Adrenal gland (tissue), 12 donors: ENCODE results near the gene EYS. TPM values are rescaled to one million over a fixed set of nuclear protein-coding genes. Genes with fewer than 3 reads are reported as not detected.

Experiments
- DNase-seq, 7 donors: peaks; one replicate each; pipeline ENCODE4 v3.0.0-alpha.2; 2019 to 2020
- H3K27ac ChIP-seq, 5 donors: fragments of 200-600 bp; sonication (generic) in 4 of 5; 1 replicate in 3 of 5; 2 replicates in 2 of 5; pipeline versions ENCODE4 v1.5.1 to v1.8.0; 2016 to 2020; ENCODE audit warnings: mild to moderate bottlenecking in 1 of 5
- H3K27me3 ChIP-seq: fragments of 200-600 bp; 2 replicates; pipeline ENCODE4 v1.8.0; 2021
- H3K36me3 ChIP-seq, 2 donors: fragments of 200-600 bp; replicated peaks in 1 of 2; 1 replicate in 1 of 2; 2 replicates in 1 of 2; pipeline versions ENCODE4 v1.5.1 to v1.8.0; 2018 to 2022
- H3K4me1 ChIP-seq, 2 donors: fragments of 200-600 bp; replicated peaks in 1 of 2; 1 replicate in 1 of 2; 2 replicates in 1 of 2; pipeline versions ENCODE4 v1.5.1 to v1.8.0; 2018 to 2021
- H3K4me3 ChIP-seq, 4 donors: fragments of 200-600 bp; sonication (generic) in 3 of 4; one replicate each; pipeline ENCODE4 v1.5.1; 2016 to 2018
- H3K9me3 ChIP-seq, 3 donors: fragments of 200-600 bp; sonication (generic) in 1 of 3; replicated peaks in 1 of 3; 1 replicate in 2 of 3; 2 replicates in 1 of 3; pipeline versions ENCODE4 v1.5.1 to v1.8.0; 2016 to 2021
- POLR2A ChIP-seq, 2 donors: fragments of 450-650 bp; IDR thresholded peaks; one replicate each; pipeline ENCODE4 v1.6.1; 2017; ENCODE audit warnings: antibody characterized with exemption in 2 of 2, mild to moderate bottlenecking in 2 of 2, moderate library complexity in 1 of 2
- WGBS, 4 donors: extraction: QIAGEN DNeasy Blood & Tissue Kit in 2 of 4; methylation state at CpG; one replicate each; pipeline versions ENCODE4 v1.1.5 to v1.1.7; 2013 to 2017; 5-methylcytosine and 5-hydroxymethylcytosine counted together
- intact Hi-C, 2 donors: fragments of 100-400 bp; cut with DNase I; formaldehyde crosslinking; loops; one replicate each; pipeline versions ENCODE4 v1.14.1 to v1.15.0; 2022 to 2023
- polyA plus RNA-seq, 3 donors: library from polyadenylated mRNA; stranded (reverse); fragments of 200-250 nt in 2 of 3; fragments of 350-450 nt in 1 of 3; fragmentation: Illumina TruSeq in 1 of 3; extraction: RNeasy Lipid Tissue Mini Kit (QIAGEN cat#74804) in 1 of 3; gene quantifications; one replicate each; pipeline ENCODE4 v1.2.3, GENCODE V29; 2013 to 2014
- total RNA-seq, 9 donors: library from RNA; depleted of rRNA in 4 of 9; stranded (reverse); fragments of >200 nt in 4 of 9; fragments of 120-200 nt in 1 of 9; fragmentation: NEBNext Ultra II Directional in 1 of 9; extraction: Animal tissue kit (Norgen Biotek cat#: 25700) in 1 of 9; gene quantifications; one replicate each; pipeline versions ENCODE4 v1.1.0 to v1.2.4, GENCODE V29; 2013 to 2023
- TF ChIP-seq, protein P1 (sequence below), 6 experiments: fragments of 450-650 bp in 4 of 6; fragments of 200-600 bp in 2 of 6; sonication (generic) in 1 of 6; IDR thresholded peaks; 1 replicate in 5 of 6; 2 replicates in 1 of 6; pipeline versions ENCODE4 v1.5.1 to v1.8.0; 2016 to 2021; ENCODE audit warnings: antibody characterized with exemption in 6 of 6, mild to moderate bottlenecking in 2 of 6, moderate library complexity in 1 of 6
- donor health status: healthy with polysubstance abuse.
- donor health status: Bipolar disorder and iron deficiency.
- donor health status: DM: yes; HTN: yes; CAD: no.
- donor health status: DM: no; HTN: no; CAD: no.
- donor health status: DM: no; HTN: no; CAD: no.
- donor health status: DM: yes; HTN: yes; CAD: no.

The EYS gene
- total and polyA plus RNA-seq, 12 donors, result 0.03 to 3.1 (median 0.18) TPM; not detected in 7

DNA sequence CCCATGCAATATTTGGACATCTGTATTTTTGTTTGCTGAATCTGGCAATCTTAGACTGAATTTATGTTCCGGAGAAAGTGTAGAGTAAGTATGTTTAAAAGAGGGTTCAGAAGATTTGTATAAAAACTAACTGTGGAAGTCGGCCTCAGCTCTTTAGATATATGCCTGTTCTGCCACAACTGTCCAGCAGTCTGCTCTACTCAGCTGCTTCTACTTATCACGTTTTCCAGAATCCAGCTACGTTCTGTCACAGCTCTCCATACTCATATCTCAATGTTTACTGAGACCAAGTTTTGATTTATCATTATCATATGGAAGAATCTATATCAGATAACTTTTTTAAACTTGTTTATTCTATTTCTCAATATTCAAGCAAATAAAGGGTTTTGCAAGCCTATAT lies 721.3 kb downstream of the EYS start:
- 59 to 68% (median 61%) methylated on average over 4 of the region's 4 CpGs for WGBS, 4 donors
- no peak for DNase-seq
- Histone ChIP-seq H3K4me3 (no peak overlapping the region), H3K4me1 (no peaks in the 10 kb centered on the region), H3K27ac (no peak overlapping the region), H3K9me3 (no peaks in the 10 kb centered on the region), H3K36me3 (no peaks in the 10 kb centered on the region), H3K27me3 (no peaks in the 10 kb centered on the region)
- intact Hi-C loops, result no loop called here
- TF ChIP-seq, protein P1, sequence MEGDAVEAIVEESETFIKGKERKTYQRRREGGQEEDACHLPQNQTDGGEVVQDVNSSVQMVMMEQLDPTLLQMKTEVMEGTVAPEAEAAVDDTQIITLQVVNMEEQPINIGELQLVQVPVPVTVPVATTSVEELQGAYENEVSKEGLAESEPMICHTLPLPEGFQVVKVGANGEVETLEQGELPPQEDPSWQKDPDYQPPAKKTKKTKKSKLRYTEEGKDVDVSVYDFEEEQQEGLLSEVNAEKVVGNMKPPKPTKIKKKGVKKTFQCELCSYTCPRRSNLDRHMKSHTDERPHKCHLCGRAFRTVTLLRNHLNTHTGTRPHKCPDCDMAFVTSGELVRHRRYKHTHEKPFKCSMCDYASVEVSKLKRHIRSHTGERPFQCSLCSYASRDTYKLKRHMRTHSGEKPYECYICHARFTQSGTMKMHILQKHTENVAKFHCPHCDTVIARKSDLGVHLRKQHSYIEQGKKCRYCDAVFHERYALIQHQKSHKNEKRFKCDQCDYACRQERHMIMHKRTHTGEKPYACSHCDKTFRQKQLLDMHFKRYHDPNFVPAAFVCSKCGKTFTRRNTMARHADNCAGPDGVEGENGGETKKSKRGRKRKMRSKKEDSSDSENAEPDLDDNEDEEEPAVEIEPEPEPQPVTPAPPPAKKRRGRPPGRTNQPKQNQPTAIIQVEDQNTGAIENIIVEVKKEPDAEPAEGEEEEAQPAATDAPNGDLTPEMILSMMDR (IDR thresholded peaks at IDR 0.05), result no peak
- TF ChIP-seq POLR2A (IDR thresholded peaks at IDR 0.05), result no peak

DNA sequence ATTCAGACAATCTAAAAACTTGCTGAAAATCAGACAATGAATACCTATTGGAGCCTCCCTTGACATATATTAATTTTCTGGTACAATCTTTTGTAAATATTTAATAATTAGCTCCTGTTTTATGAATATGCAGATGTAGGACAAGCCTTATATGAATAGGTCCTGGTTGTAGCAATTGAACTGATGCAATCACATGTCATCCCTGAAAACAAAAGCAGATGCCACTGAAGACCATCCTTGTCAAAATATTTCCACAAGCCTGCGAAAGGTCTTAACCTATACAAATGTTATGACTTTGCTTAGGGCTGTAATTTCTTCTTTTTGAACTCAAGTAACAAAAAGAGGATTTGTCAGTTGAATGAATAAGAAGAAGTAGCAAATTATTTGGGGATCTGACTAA lies 722.1 kb downstream of the EYS start:
- 90 to 96% (median 93%) methylated on average over 1 of the region's 1 CpG for WGBS, 4 donors
- Histone ChIP-seq H3K4me3 (no peak overlapping the region), H3K27ac (no peak overlapping the region), H3K4me1 (no peaks in the 10 kb centered on the region), H3K27me3 (no peaks in the 10 kb centered on the region), H3K36me3 (no peaks in the 10 kb centered on the region), H3K9me3 (no peaks in the 10 kb centered on the region)
- no peak for TF ChIP-seq POLR2A (IDR thresholded peaks at IDR 0.05)
- TF ChIP-seq, protein P1 (IDR thresholded peaks at IDR 0.05), result no peak
- intact Hi-C loops, result no loop called here
- no peak for DNase-seq

DNA sequence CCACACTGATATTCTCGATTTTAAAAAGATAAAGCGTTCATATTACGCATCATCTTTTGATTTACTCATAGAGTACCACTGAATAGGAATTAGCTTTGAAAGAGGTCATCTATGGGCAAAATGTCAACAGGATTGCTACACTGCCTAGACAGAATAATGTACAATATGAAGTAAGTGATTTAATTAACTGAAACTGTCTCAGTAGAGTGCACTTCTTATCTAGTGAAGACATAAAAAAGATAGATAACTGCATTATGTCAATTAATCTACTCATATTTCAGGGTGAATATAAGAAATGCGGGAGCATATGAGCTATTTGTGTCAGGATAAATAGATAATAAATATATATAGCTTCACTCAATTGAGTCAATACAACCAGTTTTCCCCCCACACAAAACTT lies 723.9 kb downstream of the EYS start:
- Histone ChIP-seq H3K36me3 (no peaks in the 10 kb centered on the region), H3K9me3 (no peaks in the 10 kb centered on the region), H3K4me1 (no peaks in the 10 kb centered on the region), H3K4me3 (no peak overlapping the region), H3K27me3 (no peaks in the 10 kb centered on the region), H3K27ac (no peak overlapping the region)
- WGBS, 4 donors, result 76 to 87% (median 82%) methylated on average over 4 of the region's 4 CpGs
- intact Hi-C loops, result no loop called here
- no peak for TF ChIP-seq POLR2A (IDR thresholded peaks at IDR 0.05)
- TF ChIP-seq, protein P1 (IDR thresholded peaks at IDR 0.05), result no peak
- DNase-seq, result no peak

DNA sequence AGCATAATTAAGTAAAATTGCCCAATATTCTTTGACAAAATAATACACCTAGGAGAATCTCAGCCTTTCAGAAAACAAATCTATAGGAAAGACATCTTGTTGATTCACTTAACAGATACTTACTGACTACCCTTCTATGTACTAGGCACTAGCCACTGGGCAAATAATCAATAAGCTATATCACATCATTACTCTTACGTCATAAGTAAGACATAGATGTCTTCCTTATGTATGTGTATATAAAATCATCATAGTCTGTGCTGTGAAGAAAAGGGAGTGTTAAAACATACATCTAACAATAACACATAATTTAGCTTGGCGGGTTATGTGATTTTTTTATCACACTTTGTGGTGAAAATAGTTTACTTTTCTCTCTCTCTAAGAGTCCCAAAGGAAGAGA lies 733.9 kb downstream of the EYS start:
- Histone ChIP-seq H3K27me3 (no peaks in the 10 kb centered on the region), H3K27ac (no peak overlapping the region), H3K36me3 (no peaks in the 10 kb centered on the region), H3K4me1 (no peaks in the 10 kb centered on the region), H3K4me3 (no peak overlapping the region), H3K9me3 (no peaks in the 10 kb centered on the region)
- TF ChIP-seq, protein P1 (IDR thresholded peaks at IDR 0.05), result no peak
- TF ChIP-seq POLR2A (IDR thresholded peaks at IDR 0.05), result no peak
- intact Hi-C loops, result no loop called here
- no peak for DNase-seq
- WGBS, 4 donors, result 78 to 88% (median 83%) methylated on average over 2 of the region's 2 CpGs
